ENCODE data around the gene RNF223.

RNF223 gene

DNA sequence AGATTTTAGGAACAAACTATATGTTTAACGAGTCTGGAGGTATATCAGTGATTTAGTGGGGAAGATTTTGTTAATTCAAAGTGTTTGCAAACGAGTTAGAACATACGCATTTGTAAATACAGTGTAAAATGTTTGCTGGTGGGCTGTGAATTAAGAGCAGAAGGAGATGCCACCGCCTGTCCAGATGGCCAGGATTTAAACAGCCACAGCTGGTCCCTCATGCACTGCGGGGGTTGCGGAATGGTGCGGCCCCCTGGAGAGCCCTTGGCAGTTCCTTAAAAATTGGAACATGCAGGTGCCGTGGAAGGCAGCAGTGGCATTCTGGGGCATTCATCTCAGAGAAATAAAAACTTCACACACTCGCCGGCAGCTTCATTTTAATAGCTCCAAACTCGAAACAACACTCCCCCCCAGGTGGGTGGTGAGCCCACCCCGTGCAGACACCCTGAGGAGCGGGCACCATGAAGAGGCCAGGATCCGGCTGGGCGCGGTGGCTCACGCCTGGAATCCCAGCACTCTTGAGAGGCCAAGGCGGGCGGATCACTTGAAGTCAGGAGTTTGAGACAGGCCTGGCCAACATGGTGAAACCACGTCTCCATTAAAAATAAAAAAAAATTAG is 45.3 kb upstream of the RNF223 start:
- in situ Hi-C loops (cut with MboI; ENCODE audit: low sequenced_read_pairs, unreplicated experiment): no loop called here
- TF ChIP-seq, protein P1, sequence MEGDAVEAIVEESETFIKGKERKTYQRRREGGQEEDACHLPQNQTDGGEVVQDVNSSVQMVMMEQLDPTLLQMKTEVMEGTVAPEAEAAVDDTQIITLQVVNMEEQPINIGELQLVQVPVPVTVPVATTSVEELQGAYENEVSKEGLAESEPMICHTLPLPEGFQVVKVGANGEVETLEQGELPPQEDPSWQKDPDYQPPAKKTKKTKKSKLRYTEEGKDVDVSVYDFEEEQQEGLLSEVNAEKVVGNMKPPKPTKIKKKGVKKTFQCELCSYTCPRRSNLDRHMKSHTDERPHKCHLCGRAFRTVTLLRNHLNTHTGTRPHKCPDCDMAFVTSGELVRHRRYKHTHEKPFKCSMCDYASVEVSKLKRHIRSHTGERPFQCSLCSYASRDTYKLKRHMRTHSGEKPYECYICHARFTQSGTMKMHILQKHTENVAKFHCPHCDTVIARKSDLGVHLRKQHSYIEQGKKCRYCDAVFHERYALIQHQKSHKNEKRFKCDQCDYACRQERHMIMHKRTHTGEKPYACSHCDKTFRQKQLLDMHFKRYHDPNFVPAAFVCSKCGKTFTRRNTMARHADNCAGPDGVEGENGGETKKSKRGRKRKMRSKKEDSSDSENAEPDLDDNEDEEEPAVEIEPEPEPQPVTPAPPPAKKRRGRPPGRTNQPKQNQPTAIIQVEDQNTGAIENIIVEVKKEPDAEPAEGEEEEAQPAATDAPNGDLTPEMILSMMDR (IDR thresholded peaks at IDR 0.05; ENCODE audit: borderline replicate concordance, control extremely low read depth, extremely low read depth, insufficient read depth, missing control alignments): no peak
- DNase-seq (ENCODE audit: low spot score): no peak

DNA sequence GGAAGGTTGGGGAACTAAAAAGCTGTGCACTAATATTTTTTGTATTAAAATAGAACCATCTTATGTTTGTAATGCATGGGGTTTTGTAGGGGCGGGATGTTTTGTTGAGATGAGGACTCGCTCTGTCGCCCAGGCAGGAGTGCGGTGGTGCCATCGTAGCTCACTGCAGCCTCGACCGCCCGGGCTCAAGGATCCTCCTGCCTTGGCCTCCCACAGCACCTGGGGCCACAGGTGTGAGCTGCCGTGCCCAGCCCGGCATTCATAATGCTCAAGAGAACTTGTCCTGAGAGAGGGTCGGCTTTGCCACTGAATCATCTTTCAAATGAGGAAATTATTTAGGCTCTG is 44.7 kb upstream of the RNF223 start:
- TF ChIP-seq, protein P1 (IDR thresholded peaks at IDR 0.05; ENCODE audit: borderline replicate concordance, control extremely low read depth, extremely low read depth, insufficient read depth, missing control alignments): no peak
- no peak for DNase-seq (ENCODE audit: low spot score)
- in situ Hi-C loops (cut with MboI; ENCODE audit: low sequenced_read_pairs, unreplicated experiment): no loop called here

DNA sequence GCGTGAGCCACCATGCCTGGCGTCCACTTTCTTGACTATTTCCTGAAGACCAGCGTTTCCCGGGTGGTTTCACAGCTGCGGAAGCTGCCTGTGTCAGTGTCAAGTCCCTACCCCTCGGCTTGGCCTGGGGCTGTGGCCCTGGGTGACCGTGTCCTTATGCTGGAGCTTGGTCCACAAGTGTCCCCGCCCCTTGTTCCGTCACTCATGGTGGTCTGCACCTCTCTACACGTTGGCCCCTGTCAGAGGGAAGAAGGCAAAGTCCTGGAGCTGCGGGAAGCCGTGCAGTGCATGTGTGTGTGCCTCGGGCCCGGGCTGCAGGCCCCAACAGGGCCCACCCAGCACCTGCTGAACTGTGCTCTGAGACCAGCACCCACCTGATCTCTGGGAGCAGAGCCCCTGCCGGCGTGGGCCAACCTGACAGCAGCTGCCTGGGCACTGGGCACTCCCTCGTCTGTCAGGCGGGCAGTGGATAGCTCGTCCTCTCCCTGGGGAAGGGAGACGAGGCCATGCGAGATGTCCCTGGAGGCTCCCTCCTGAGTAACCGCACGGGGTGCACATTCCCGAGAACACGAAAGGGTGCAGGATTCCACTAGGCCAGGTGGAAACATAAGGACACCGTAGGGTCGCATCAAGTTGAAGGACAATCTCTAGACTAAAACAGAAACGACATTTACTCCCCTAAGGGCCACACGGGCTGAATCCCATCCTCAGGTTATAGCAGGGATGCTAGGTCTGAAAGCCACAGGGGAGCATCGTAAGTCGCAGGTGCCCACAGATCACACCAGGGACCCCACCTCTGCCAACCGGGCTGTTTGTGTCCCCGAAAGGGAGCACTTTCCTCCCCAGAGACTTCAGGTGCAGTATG is 44.1 kb upstream of the RNF223 start:
- DNase-seq (ENCODE audit: low spot score): no peak
- in situ Hi-C loops (cut with MboI; ENCODE audit: low sequenced_read_pairs, unreplicated experiment): no loop called here
- TF ChIP-seq, protein P1 (IDR thresholded peaks at IDR 0.05; ENCODE audit: borderline replicate concordance, control extremely low read depth, extremely low read depth, insufficient read depth, missing control alignments): no peak

DNA sequence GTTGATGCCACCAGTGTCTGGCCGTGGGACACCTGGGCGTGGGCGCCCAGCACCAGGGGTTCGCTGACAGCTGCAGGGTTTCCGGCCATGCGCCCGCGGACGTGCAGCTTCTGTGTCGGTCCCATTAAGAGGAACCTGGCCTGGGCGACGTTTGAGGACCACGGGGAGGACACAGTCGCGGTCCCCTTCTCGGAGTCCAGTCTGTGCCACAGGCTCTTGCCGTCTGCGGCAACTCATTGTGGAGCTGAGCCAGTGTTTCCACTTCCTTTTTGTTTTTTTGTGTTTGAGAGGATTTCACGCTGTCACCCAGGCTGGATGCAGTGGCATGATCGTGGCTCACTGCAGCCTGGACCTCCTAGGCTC is 43.3 kb upstream of the RNF223 start:
- in situ Hi-C loops (cut with MboI; ENCODE audit: low sequenced_read_pairs, unreplicated experiment): no loop called here
- no peak for DNase-seq (ENCODE audit: low spot score)
- TF ChIP-seq, protein P1 (IDR thresholded peaks at IDR 0.05; ENCODE audit: borderline replicate concordance, control extremely low read depth, extremely low read depth, insufficient read depth, missing control alignments): no peak

DNA sequence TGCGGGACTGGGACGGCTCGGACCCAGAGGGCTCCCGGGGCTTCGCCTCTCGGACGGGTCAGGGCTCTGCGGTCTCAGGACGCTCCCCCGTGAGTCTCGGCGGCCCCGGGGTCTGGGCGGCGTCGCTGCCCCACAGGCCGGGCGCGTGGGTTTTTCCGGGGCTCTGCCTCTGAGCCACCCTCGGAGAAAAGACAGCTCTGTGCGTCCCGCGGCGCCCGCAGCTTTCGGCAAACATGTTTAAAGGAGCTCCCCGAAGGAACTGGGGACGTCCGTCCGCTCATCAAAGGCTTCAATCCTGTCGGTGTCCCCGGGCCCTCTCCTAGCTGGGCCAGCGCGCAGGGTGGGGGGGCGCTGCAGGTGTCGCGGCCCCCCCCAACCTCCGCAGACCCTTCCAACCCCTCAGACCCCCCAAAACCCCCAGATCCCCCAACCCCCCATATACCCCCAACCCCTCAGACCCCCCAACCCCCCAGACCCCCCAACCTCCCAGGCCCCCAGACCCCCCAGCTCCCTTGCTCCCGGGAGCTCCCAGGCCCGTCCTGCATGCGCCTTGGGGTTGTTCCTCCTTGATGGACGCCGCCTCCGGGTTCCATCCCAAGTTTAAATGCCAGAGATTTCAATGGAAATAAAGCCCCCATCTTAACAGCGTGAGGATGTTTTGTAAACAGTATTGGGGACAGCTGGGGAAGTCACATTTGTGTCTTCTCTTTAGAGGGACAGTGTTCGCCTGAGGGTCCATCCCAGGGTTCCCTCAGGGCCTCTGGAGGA is 42.8 kb upstream of the RNF223 start:
- in situ Hi-C loops (cut with MboI; ENCODE audit: low sequenced_read_pairs, unreplicated experiment): no loop called here
- TF ChIP-seq, protein P1 (IDR thresholded peaks at IDR 0.05; ENCODE audit: borderline replicate concordance, control extremely low read depth, extremely low read depth, insufficient read depth, missing control alignments): no peak
- DNase-seq (ENCODE audit: low spot score): peak; percentile 52

DNA sequence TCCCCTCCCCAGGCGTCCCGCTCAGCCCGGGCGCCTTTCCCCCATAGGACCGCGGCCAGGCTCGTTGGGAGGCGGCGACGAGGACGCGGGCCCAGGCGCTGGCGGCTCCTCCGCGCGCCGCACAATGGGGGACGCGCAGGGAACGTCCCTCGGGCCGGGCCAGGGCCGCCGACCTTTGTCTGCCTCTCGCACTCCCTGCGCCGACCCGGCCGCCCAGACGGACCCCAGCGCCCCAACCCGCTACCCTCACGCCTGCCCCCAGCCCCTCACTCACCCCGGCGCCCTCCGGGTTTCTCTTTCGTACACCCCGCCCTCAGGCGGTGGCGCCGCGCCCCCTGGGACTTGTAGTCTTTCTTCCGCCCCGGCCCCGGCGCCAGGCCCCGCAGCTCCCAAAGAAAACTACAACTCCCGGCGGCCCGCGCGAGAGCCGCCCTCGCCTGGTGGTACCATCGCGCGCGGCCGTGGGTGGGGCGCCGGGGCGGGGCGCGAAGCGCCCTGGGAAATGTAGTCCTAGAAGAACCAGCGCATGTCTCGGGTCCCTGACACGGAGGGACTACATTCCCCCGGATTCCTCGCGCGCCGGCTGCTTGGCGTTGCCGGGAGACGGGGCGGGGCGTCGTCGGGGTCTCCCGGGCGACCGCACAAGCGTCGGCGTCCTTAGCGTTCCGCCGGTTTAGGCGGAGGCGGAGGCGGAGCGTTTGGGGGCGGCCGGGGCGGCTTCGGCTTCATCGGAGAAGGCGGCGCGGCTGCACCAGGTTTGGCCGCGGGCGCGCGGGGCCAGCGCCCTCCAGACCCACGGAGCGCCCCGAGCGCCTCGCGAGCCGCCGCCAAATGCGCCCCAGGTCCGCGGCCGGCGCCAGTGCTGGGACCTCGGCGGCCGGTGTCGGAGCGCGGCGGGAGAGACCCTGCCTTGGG is 41.9 kb upstream of the RNF223 start, which contains the start of gene C1orf159:
Gene C1orf159, minus strand, starts transcription at position 304 of the 915 bp plus-strand sequence. CDS start 24,546 bp downstream, outside the sequence.
- in situ Hi-C loops (cut with MboI; ENCODE audit: low sequenced_read_pairs, unreplicated experiment): no loop called here
- DNase-seq (ENCODE audit: low spot score): peak; percentile 99
- TF ChIP-seq, protein P1 (IDR thresholded peaks at IDR 0.05; ENCODE audit: borderline replicate concordance, control extremely low read depth, extremely low read depth, insufficient read depth, missing control alignments): no peak
